ENCODE measurements around the gene NOXO1.
"Not testable (repeated sequence)": the region's sequence is repeated elsewhere in the genome, so short reads cannot be mapped to it uniquely, and the experiment has no call there.

The NOXO1 gene

GRCh38 chr16:1959269-1960039 is 21.8 kb downstream of the NOXO1 start, which contains the start of gene NDUFB10:
Gene NDUFB10, plus strand, starts transcription at chr16:1959538. Its CDS starts 87 bp downstream, at chr16:1959625.
- peak; percentile 94 for DNase-seq

- no peak for DNase-seq
Measured at GRCh38 chr16:1958715-1959268, 22.5 kb downstream of the NOXO1 start.

DNA sequence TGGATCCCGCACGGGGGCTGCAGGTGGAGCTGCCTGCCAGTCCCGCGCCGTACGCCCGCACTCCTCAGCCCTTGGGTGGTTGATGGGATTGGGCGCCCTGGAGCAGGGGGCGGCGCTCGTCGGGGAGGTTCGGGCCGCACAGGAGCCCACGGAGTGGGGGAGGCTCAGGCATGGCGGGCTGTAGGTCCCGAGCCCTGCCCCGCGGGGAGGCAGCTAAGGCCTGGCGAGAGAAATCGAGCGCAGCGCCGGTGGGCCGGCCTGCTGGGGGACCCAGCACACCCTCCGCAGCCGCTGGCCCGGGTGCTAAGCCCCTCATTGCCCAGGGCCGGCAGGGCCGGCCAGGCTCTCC is 23.2 kb downstream of the NOXO1 start:
- DNase-seq: not testable (repeated sequence)

GRCh38 chr16:1957434-1958142 is 23.7 kb downstream of the NOXO1 start:
- not testable (repeated sequence) for DNase-seq

- no peak for DNase-seq
Measured at GRCh38 chr16:1953734-1954133, 27.5 kb downstream of the NOXO1 start.

DNA sequence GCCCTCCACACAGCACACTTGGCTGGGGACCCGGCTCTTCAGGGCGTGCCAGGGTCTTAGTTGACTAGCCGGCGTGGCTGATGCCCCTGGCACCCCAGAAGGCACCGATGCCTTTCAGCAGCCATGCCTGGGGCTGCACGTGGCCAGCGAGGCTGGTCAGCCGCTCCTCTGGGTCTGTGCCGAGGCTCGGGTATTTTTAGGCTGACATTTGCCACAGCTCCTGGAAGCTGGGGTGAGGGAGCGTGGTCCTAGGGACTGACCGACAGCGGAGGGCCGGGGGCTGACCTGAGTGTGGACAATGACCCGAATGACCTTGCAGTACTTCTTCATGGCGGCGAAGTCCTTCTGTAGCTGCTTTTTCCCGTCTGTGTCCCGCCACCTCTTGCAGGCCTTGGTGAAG is 30.7 kb downstream of the NOXO1 start:
- DNase-seq: no peak

- no peak for DNase-seq
Measured at GRCh38 chr16:1950047-1950446, 31.2 kb downstream of the NOXO1 start.

- DNase-seq: no peak
Measured at GRCh38 chr16:1949507-1949906, 31.8 kb downstream of the NOXO1 start.

GRCh38 chr16:1947369-1947670 is 33.9 kb downstream of the NOXO1 start:
- DNase-seq: no peak

GRCh38 chr16:1946495-1947368 is 34.5 kb downstream of the NOXO1 start:
- no peak for DNase-seq

- no peak for DNase-seq
Measured at GRCh38 chr16:1945559-1946391, 35.5 kb downstream of the NOXO1 start.

- no peak for DNase-seq
Measured at GRCh38 chr16:1944612-1945199, 36.6 kb downstream of the NOXO1 start.

GRCh38 chr16:1942810-1943726 is 38.2 kb downstream of the NOXO1 start, which contains the start of gene MSRB1:
Gene MSRB1, minus strand, starts transcription at chr16:1943199. Its CDS starts 43 bp downstream, at chr16:1943156.
- DNase-seq: peak; percentile 99

GRCh38 chr16:1942047-1942809 is 39.0 kb downstream of the NOXO1 start:
- DNase-seq: no peak

- no peak for DNase-seq
Measured at GRCh38 chr16:1941162-1942046, 39.9 kb downstream of the NOXO1 start.

- no peak for DNase-seq
Measured at GRCh38 chr16:1940273-1941161, 40.8 kb downstream of the NOXO1 start.

GRCh38 chr16:1939833-1940232 is 41.4 kb downstream of the NOXO1 start:
- DNase-seq: not testable (repeated sequence)

DNA sequence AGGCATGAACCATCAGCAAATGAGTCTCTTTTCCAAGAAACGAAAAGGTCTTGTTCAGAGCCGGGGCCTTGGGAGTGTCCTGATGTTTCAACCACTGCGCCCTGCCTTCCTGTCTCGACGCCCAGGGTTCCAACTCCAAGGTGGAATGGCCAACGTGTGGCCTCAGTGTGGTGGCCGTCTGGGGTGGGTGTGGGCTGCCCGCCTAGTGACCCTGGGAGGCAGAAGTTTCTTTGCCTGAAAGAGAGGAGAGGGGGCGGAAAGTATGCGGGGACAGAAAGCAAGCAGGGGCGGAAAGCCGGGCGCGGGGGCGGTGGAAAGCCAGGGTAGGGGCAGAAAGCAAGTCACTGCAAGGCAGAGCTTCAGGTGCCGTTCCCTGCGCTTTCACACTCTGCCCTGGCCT is 42.4 kb downstream of the NOXO1 start:
- no peak for DNase-seq

Data from stimulated activated CD4-positive, alpha-beta T cell treated with anti-CD3 and anti-CD28 coated beads, Interleukin-12 subunit alpha, Interleukin-12 subunit beta, amount 100 ng/mL, for 4 hours (primary cell).